Suprapubic skin (tissue), 3 donors: Measurements from ENCODE around the gene NUP62.

Source experiments
- CTCF ChIP-seq, 2 donors: fragments of 200-600 bp in 1 of 2; fragments of 450-650 bp in 1 of 2; sonication (generic) in 1 of 2; IDR thresholded peaks; one replicate each; pipeline ENCODE4 v1.5.1; 2016 to 2019; ENCODE audit warnings: antibody characterized with exemption in 2 of 2, mild to moderate bottlenecking in 1 of 2, moderate library complexity in 1 of 2
- POLR2AphosphoS5 ChIP-seq, 3 donors: sonication (generic); formaldehyde crosslinking; IDR thresholded peaks; one replicate each; pipeline ENCODE4 v1.6.1; 2017; ENCODE audit warnings: antibody characterized with exemption in 3 of 3

DNA sequence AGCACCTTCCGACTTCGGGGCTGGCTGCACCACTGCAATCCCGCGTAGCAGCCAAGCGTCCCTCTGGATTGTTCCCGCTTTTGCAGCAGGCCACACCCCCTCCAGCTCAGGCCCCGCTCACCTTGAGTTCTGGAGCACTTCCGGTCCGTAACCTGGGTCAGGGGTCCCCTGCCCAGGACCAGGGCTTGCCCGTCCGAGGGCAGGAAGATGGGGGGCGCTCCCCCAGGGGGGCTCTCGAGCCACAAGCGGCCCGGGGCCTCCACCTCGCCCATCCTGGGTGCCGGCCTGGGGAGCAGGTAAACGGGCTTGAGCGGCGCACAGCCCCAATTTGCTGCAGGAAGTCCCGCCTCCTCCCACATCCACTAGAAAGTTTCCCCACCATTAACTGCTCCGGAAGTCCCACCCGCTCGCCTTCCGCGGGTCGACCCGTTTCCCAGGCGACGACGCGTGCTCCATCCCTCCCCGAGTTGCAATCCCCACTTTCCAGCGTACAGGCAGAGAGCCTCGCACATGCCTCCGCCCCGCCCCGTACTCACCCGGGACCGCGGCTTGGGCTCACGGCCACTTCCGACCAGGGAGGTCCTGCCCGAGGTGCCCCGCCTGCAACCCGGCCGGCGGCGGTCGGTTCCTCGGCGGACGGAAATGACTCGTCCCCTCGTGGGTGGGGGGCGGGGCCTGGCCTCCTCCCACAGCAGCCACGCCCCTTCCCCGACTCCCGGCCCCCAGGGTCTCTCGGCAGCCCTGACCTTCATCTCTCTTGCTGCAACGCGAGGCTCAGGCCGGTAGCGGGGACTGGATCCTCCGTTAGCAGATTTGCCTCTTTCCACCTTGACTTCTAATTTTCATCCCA is 62.1 kb downstream of the NUP62 start, which contains the start of gene PNKP:
- TF ChIP-seq CTCF (IDR thresholded peaks at IDR 0.05) (no peak), POLR2AphosphoS5 (IDR thresholded peaks at IDR 0.05) (peak in 2 of 3 donors; percentile 75 to 91)
